HepG2 (cell line): ENCODE data around the gene MRNIP. TPM values are rescaled to one million over a fixed set of nuclear protein-coding genes. Genes with fewer than 3 reads are reported as not detected.

Experiments
- ATAC-seq: fragments of 200-7000 bp; cut with Tn5 transposase; 3 replicates; pipeline ENCODE4 v1.9.1; 2020; ENCODE audit warnings: mild to moderate bottlenecking, moderate library complexity
- BruUV-seq: library from RNA; stranded (reverse); fragments of 400-500 nt; replicated peaks from 2 replicates; lab custom pipeline; 2021; lab: Mats Ljungman, UMichigan
- CTCF ChIA-PET: fragments of 300-600 bp; formaldehyde crosslinking; extraction: SDS; loops from one replicate; lab custom pipeline; 2021; ENCODE audit warnings: low total read pairs, inconsistent platforms, low intra/inter-chr PET ratio; lab: Yijun Ruan, JAX
- POLR2A ChIA-PET: fragments of 350-600 bp; sonication (Branson Sonifier 250); formaldehyde crosslinking; loops from one replicate; lab custom pipeline; 2020; ENCODE audit warnings: antibody characterized with exemption, inconsistent platforms; lab: Yijun Ruan, JAX
- DNase-seq: peaks from one replicate; pipeline ENCODE4 v3.0.0-alpha.2; 2015; ENCODE audit warnings: low spot score
- FAIRE-seq: peaks from 3 replicates; lab custom pipeline; 2011; peaks lifted over from hg19 to GRCh38; lab: Jason Lieb, UNC
- H2AFZ ChIP-seq: one replicate; pipeline ENCODE4 v1.6.1; 2011; ENCODE audit warnings: low read length, inconsistent platforms
- H3K27ac ChIP-seq: fragments of 300-600 bp; 3 replicates; pipeline ENCODE4 v1.8.0; 2011; ENCODE audit warnings: mixed run types, mild to moderate bottlenecking, mixed read lengths, low read length, inconsistent platforms; ENCODE audit not compliant: insufficient read depth; ENCODE audit errors: extremely low read length
- H3K27me3 ChIP-seq, 2 experiments: fragments of 200-600 bp in 1 of 2; 2 replicates in 1 of 2; 3 replicates in 1 of 2; pipeline versions ENCODE4 v1.6.0 to v1.8.0; 2011; ENCODE audit warnings: low read length in 2 of 2, mild to moderate bottlenecking in 2 of 2, moderate library complexity in 2 of 2, inconsistent platforms in 1 of 2; ENCODE audit not compliant: insufficient read depth in 2 of 2, control insufficient read depth in 1 of 2
- H3K36me3 ChIP-seq, 2 experiments: fragments of 200-600 bp in 1 of 2; replicated peaks in 1 of 2; 2 replicates in 1 of 2; 3 replicates in 1 of 2; pipeline versions ENCODE4 v1.5.1 to v1.8.0; 2011; ENCODE audit warnings: low read length in 2 of 2, inconsistent platforms in 1 of 2; ENCODE audit not compliant: insufficient read depth in 2 of 2, control insufficient read depth in 1 of 2
- H3K4me1 ChIP-seq: 2 replicates; pipeline ENCODE4 v1.5.1; 2012; ENCODE audit warnings: low read length, inconsistent platforms; ENCODE audit not compliant: insufficient read depth
- H3K4me2 ChIP-seq: 2 replicates; pipeline ENCODE4 v1.6.0; 2011; ENCODE audit warnings: low read depth, low read length, inconsistent platforms
- H3K4me3 ChIP-seq, 3 experiments: fragments of 200-600 bp in 1 of 3; sonication (generic), shearing (Covaris generic) in 1 of 3; replicated peaks in 1 of 3; 2 replicates each; pipeline ENCODE4 v1.5.1; 2011 to 2016; ENCODE audit warnings: low read length in 3 of 3, inconsistent platforms in 2 of 3, low read depth in 2 of 3, mild to moderate bottlenecking in 2 of 3, control low read depth in 1 of 3, mixed read lengths in 1 of 3; ENCODE audit not compliant: insufficient read depth in 1 of 3
- H3K79me2 ChIP-seq: one replicate; pipeline ENCODE4 v1.6.1; 2011; ENCODE audit warnings: low read length, inconsistent platforms; ENCODE audit not compliant: insufficient read depth
- H3K9ac ChIP-seq: 2 replicates; pipeline ENCODE4 v1.6.0; 2011; ENCODE audit warnings: mild to moderate bottlenecking, low read depth, low read length, inconsistent platforms; ENCODE audit not compliant: insufficient read depth
- H3K9me3 ChIP-seq: 2 replicates; pipeline ENCODE4 v1.5.1; 2012; ENCODE audit warnings: mild to moderate bottlenecking, low read length
- H4K20me1 ChIP-seq: 2 replicates; pipeline ENCODE4 v1.6.0; 2011; ENCODE audit warnings: inconsistent platforms, mild to moderate bottlenecking, low read length, moderate library complexity; ENCODE audit not compliant: insufficient read depth
- ARID4A ChIP-seq: sonication (generic); formaldehyde crosslinking; IDR thresholded peaks from 2 replicates; pipeline ENCODE4 v1.5.0; 2020; ENCODE audit warnings: mild to moderate bottlenecking, missing genetic modification reagents, borderline replicate concordance
- HMG20B ChIP-seq: conservative IDR thresholded peaks from 2 replicates; pipeline ENCODE4 v1.6.1; 2016; ENCODE audit warnings: missing genetic modification reagents, missing compliant biosample characterization
- NFE2L1 ChIP-seq: sonication (generic); formaldehyde crosslinking; IDR thresholded peaks from 2 replicates; pipeline ENCODE4 v1.4.0; 2020; ENCODE audit warnings: missing genetic modification reagents, mild to moderate bottlenecking, borderline replicate concordance
- NRL ChIP-seq: sonication (generic); formaldehyde crosslinking; IDR thresholded peaks from 2 replicates; pipeline ENCODE4 v1.5.0; 2020; ENCODE audit warnings: missing genetic modification reagents, mild to moderate bottlenecking, moderate library complexity, borderline replicate concordance
- PCBP1 ChIP-seq: fragments of 200-400 bp; formaldehyde crosslinking; IDR thresholded peaks from 2 replicates; pipeline ENCODE4 v1.6.1; 2017; ENCODE audit warnings: mild to moderate bottlenecking, low read depth, low read length, borderline replicate concordance
- PRDM15 ChIP-seq: sonication (generic); formaldehyde crosslinking; IDR thresholded peaks from 2 replicates; pipeline ENCODE4 v1.4.0; 2020; ENCODE audit warnings: missing genetic modification reagents
- SMARCE1 ChIP-seq: fragments of 450-650 bp; IDR thresholded peaks from 2 replicates; pipeline ENCODE4 v1.6.1; 2017; ENCODE audit warnings: borderline replicate concordance
- ZNF556 ChIP-seq: sonication (generic); formaldehyde crosslinking; IDR thresholded peaks from 2 replicates; pipeline ENCODE4 v1.4.0; 2020; ENCODE audit warnings: mild to moderate bottlenecking, missing genetic modification reagents, borderline replicate concordance
- ZNF562 ChIP-seq: sonication (generic); formaldehyde crosslinking; IDR thresholded peaks from 2 replicates; pipeline ENCODE4 v1.8.0; 2022; ENCODE audit warnings: missing genetic modification reagents, borderline replicate concordance
- WGBS: methylation state at CpG from one replicate; pipeline ENCODE4 v1.1.6; 2017; ENCODE audit warnings: low lambda C conversion rate; 5-methylcytosine and 5-hydroxymethylcytosine counted together
- in situ Hi-C: cut with HindIII; loops from 2 replicates; pipeline ENCODE4 v1.10.0; 2017; ENCODE audit warnings: low pct_unique_long_range_greater_than_20kb; ENCODE audit not compliant: extremely low pct_ligation_motif_present
- intact Hi-C: fragments of 100-400 bp; cut with micrococcal nuclease; formaldehyde crosslinking; loops from one replicate; pipeline ENCODE4 v1.10.0; 2022; ENCODE audit not compliant: unreplicated experiment
- polyA plus RNA-seq, 8 experiments: library from polyadenylated mRNA; depleted of rRNA in 3 of 8; stranded (reverse) in 7 of 8; unstranded in 1 of 8; fragments of >200 nt; fragmentation: Illumina TruSeq in 4 of 8; extraction: Trizol in 4 of 8; gene quantifications; 2 replicates each; pipeline versions ENCODE4 v1.2.1 to v1.2.3, GENCODE V29; 2011 to 2016; ENCODE audit warnings: low read depth in 4 of 8, missing spikeins in 1 of 8, mixed read lengths in 1 of 8; ENCODE audit not compliant: insufficient read depth in 1 of 8
- total RNA-seq, 5 experiments: library from RNA; depleted of rRNA; stranded (reverse); fragments of >200 nt; fragmentation: Illumina TruSeq; extraction: Trizol; gene quantifications; 2 replicates each; pipeline ENCODE4 v1.2.3, GENCODE V29; 2016; ENCODE audit warnings: low read depth in 1 of 5

The MRNIP gene
- total and polyA plus RNA-seq, 2 of the 13 experiments (the other 11 are each of a cell fraction or from before 2014, with no cell fraction given) = 15.5 to 34.1 TPM

GRCh38 chr5:179869641-179870402 lies 11.2 kb upstream of the MRNIP start:
- Histone ChIP-seq H2AFZ (no peak overlapping the region), H3K4me3 (no peak overlapping the region), H3K4me1 (no peaks in the 10 kb centered on the region), H4K20me1 (no peaks in the 10 kb centered on the region)
- no peak for FAIRE-seq
- no TSS peak for BruUV-seq
- POLR2A ChIA-PET = no interaction called here
- CTCF ChIA-PET = no interaction called here
- no peak for DNase-seq
- ATAC-seq = no peak
- TF ChIP-seq ZNF562 (CRISPR knock-in tag) (no peak), ZNF556 (no peak), HMG20B (CRISPR knock-in tag) (no peak), NRL (CRISPR knock-in tag) (no peak)
- TF ChIP-seq, all 625 proteins: peak for 0
- Histone ChIP-seq H3K27ac (no peak overlapping the region), H3K79me2 (no peaks in the 10 kb centered on the region), H3K36me3 (peaks cover 28 to 44% of the 10 kb centered on the region in 2 experiments; a peak in 4 of 5 replicates), H3K4me2 (no peak overlapping the region), H3K9ac (no peak overlapping the region), H3K27me3 (no peaks in the 10 kb centered on the region), H3K9me3 (no peaks in the 10 kb centered on the region)
- 95% methylated on average over 10 of the region's 16 CpGs for WGBS
- intact Hi-C loops (loop anchor here (5.0 kb wide), 1 partner anchor 1272 kb away; no protein-coding TSS in a partner anchor), in situ Hi-C loops (no loop called here)

GRCh38 chr5:179869101-179869500 lies 10.5 kb upstream of the MRNIP start:
- no peak for ATAC-seq
- ChIA-PET POLR2A (no interaction called here), CTCF (no interaction called here)
- no peaks in the 10 kb centered on the region for H3K9me3 ChIP-seq
- H4K20me1 ChIP-seq = no peaks in the 10 kb centered on the region
- FAIRE-seq = no peak
- 86% methylated on average over 1 of the region's 5 CpGs for WGBS
- H3K4me2 ChIP-seq = no peak overlapping the region
- H3K79me2 ChIP-seq = no peaks in the 10 kb centered on the region
- intact Hi-C loops = loop anchor here (5.0 kb wide), 1 partner anchor 1273 kb away; no protein-coding TSS in a partner anchor
- in situ Hi-C loops = no loop called here
- no peak overlapping the region for H3K4me3 ChIP-seq
- H3K27ac ChIP-seq = no peak overlapping the region
- H2AFZ ChIP-seq = no peak overlapping the region
- no peak overlapping the region for H3K9ac ChIP-seq
- no TSS peak for BruUV-seq
- H3K4me1 ChIP-seq = no peaks in the 10 kb centered on the region
- no peak for DNase-seq
- H3K36me3 ChIP-seq = peaks cover 25 to 40% of the 10 kb centered on the region in 2 experiments; a peak in 4 of 5 replicates
- no peaks in the 10 kb centered on the region for H3K27me3 ChIP-seq
- TF ChIP-seq NFE2L1 (CRISPR knock-in tag) (no peak), SMARCE1 (no peak), PCBP1 (no peak), PRDM15 (CRISPR knock-in tag) (no peak), ARID4A (CRISPR knock-in tag) (no peak)
